GM12878 (cell line): Measurements from ENCODE around the gene PPP2R5D.

Source experiments
- FOS ChIP-seq: IDR thresholded peaks from 3 replicates; pipeline ENCODE4 v1.6.1; 2011; ENCODE audit warnings: borderline replicate concordance; ENCODE audit not compliant: insufficient read length; ENCODE audit errors: extremely low read depth
- GABPA ChIP-seq: IDR thresholded peaks from 2 replicates; pipeline ENCODE4 v1.6.1; 2014; ENCODE audit warnings: antibody characterized with exemption, low read depth, mild to moderate bottlenecking, inconsistent platforms
- MYB ChIP-seq: fragments of 150-350 bp; IDR thresholded peaks from 2 replicates; pipeline ENCODE4 v1.6.1; 2014; ENCODE audit warnings: mild to moderate bottlenecking, low read depth, low read length, borderline replicate concordance
- POLR2AphosphoS5 ChIP-seq: IDR thresholded peaks from 2 replicates; pipeline ENCODE4 v1.6.1; 2011; ENCODE audit warnings: mild to moderate bottlenecking, low read length, inconsistent platforms
- TAF1 ChIP-seq: IDR thresholded peaks from 2 replicates; pipeline ENCODE4 v1.6.1; 2011; ENCODE audit warnings: mild to moderate bottlenecking, low read depth, low read length, borderline replicate concordance

GRCh38 chr6:42947950-42948349 lies 36.4 kb upstream of the PPP2R5D start:
- TF ChIP-seq TAF1, result no peak
- no peak for TF ChIP-seq GABPA
- TF ChIP-seq FOS, result no peak
- no peak for TF ChIP-seq POLR2AphosphoS5
- no peak for TF ChIP-seq MYB
